Gastroesophageal sphincter (tissue), 4 donors: ENCODE results near the gene KLHL20. TPM values are rescaled to one million over a fixed set of nuclear protein-coding genes. Genes with fewer than 3 reads are reported as not detected.
"Not testable (repeated sequence)": the region's sequence is repeated elsewhere in the genome, so short reads cannot be mapped to it uniquely, and the experiment has no call there.

Source experiments
- ATAC-seq: fragments of 150-250 bp; one replicate; pipeline ENCODE4 v1.9.1; 2016; ENCODE audit warnings: mild to moderate bottlenecking, moderate library complexity
- H3K27ac ChIP-seq, 4 donors: fragments of 200-600 bp; sonication (generic) in 3 of 4; 1 replicate in 3 of 4; 2 replicates in 1 of 4; pipeline ENCODE4 v1.5.1; 2016 to 2019
- H3K27me3 ChIP-seq: fragments of 200-600 bp; sonication (generic); one replicate; pipeline ENCODE4 v1.5.1; 2019
- H3K36me3 ChIP-seq, 2 donors: fragments of 200-600 bp; sonication (generic); one replicate each; pipeline ENCODE4 v1.5.1; 2019; ENCODE audit warnings: control low read depth in 1 of 2
- H3K4me1 ChIP-seq, 3 donors: fragments of 200-600 bp; sonication (generic); 1 replicate in 2 of 3; 2 replicates in 1 of 3; pipeline ENCODE4 v1.5.1; 2016 to 2019; ENCODE audit warnings: control low read depth in 2 of 3
- H3K4me3 ChIP-seq, 2 donors: fragments of 200-600 bp; sonication (generic); one replicate each; pipeline ENCODE4 v1.5.1; 2019; ENCODE audit warnings: mild to moderate bottlenecking in 1 of 2, moderate library complexity in 1 of 2
- H3K9me3 ChIP-seq, 3 donors: fragments of 200-600 bp; sonication (generic); one replicate each; pipeline ENCODE4 v1.5.1; 2017 to 2019; ENCODE audit warnings: control low read depth in 2 of 3
- CTCF ChIP-seq, 4 experiments: fragments of 200-600 bp in 2 of 4; fragments of 450-650 bp in 2 of 4; sonication (generic) in 1 of 4; IDR thresholded peaks; one replicate each; pipeline ENCODE4 v1.5.1; 2017 to 2019; ENCODE audit warnings: antibody characterized with exemption in 4 of 4, mild to moderate bottlenecking in 2 of 4, moderate library complexity in 2 of 4
- EP300 ChIP-seq: sonication (generic); formaldehyde crosslinking; IDR thresholded peaks from one replicate; pipeline ENCODE4 v1.6.1; 2017; ENCODE audit warnings: antibody characterized with exemption, mild to moderate bottlenecking
- POLR2A ChIP-seq, 2 donors: fragments of 450-650 bp; IDR thresholded peaks; one replicate each; pipeline ENCODE4 v1.6.1; 2017; ENCODE audit warnings: antibody characterized with exemption in 2 of 2, mild to moderate bottlenecking in 2 of 2, moderate library complexity in 1 of 2
- POLR2AphosphoS5 ChIP-seq: sonication (generic); formaldehyde crosslinking; IDR thresholded peaks from one replicate; pipeline ENCODE4 v1.6.1; 2017; ENCODE audit warnings: antibody characterized with exemption
- WGBS, 2 donors: methylation state at CpG; one replicate each; pipeline ENCODE4 v1.1.5; 2018; ENCODE audit warnings: low coverage in 1 of 2; 5-methylcytosine and 5-hydroxymethylcytosine counted together
- total RNA-seq, 4 donors: library from RNA; depleted of rRNA; stranded (reverse); fragments of >200 nt; gene quantifications; one replicate each; pipeline ENCODE4 v1.1.0, GENCODE V29; 2016

KLHL20 gene
- 10 to 100 TPM; 22.0 to 49.7 (median 36.6) TPM for total RNA-seq

- WGBS, 2 donors = 0% methylated on average over 12 to 32 of the region's 43 CpGs
- Histone ChIP-seq H3K36me3 (peaks cover 0 to 14% of the 10 kb centered on the region in 2 donors), H3K4me1 (peaks cover 6 to 41% (median 12%) of the 10 kb centered on the region in 3 donors), H3K27ac (peak within 1 kb of the TSS; percentile 85 to 94 (median 92)), H3K27me3 (peaks cover 18% of the 10 kb centered on the region), H3K9me3 (no peaks in the 10 kb centered on the region), H3K4me3 (peak within 1 kb of the TSS; percentile 81 to 84)
- peak in 2 of 4 experiments; percentile 32 to 34 for TF ChIP-seq CTCF (IDR thresholded peaks at IDR 0.05)
- TF ChIP-seq POLR2AphosphoS5 = peak; percentile 77
- TF ChIP-seq POLR2A (IDR thresholded peaks at IDR 0.05) = peak; percentile 38 to 64
- TF ChIP-seq EP300 = no peak
- peak; percentile 96 for ATAC-seq
Measured at GRCh38 chr1:173714759-173715537, at the start of gene KLHL20. Gene KLHL20, plus strand, starts transcription at chr1:173714981. Its CDS starts 1,063 bp downstream, at chr1:173716044.

- 90 to 94% methylated on average over 3 of the region's 3 CpGs for whole genome bisulfite sequencing, 2 donors
- no peaks in the 10 kb centered on the region for H3K27me3 ChIP-seq
- TF ChIP-seq POLR2AphosphoS5 (no peak), POLR2A (IDR thresholded peaks at IDR 0.05) (no peak), EP300 (no peak), CTCF (IDR thresholded peaks at IDR 0.05) (no peak)
- no peaks in the 10 kb centered on the region for H3K36me3 ChIP-seq
- no peak overlapping the region for H3K27ac ChIP-seq
- no peaks in the 10 kb centered on the region for H3K9me3 ChIP-seq
- H3K4me1 ChIP-seq = peaks cover 0 to 13% (median 3%) of the 10 kb centered on the region in 3 donors
- H3K4me3 ChIP-seq = no peak overlapping the region
- ATAC-seq = no peak
Measured at GRCh38 chr1:173666646-173667045, 48.1 kb upstream of the KLHL20 start.

GRCh38 chr1:173669491-173669941 lies 45.3 kb upstream of the KLHL20 start, which contains the start of gene ANKRD45:
Gene ANKRD45, minus strand, starts transcription at chr1:173669851. Its CDS starts 10,433 bp downstream, at chr1:173659418.
- Histone ChIP-seq H3K27ac (peak within 1 kb of the TSS in 2 of 4 donors; percentile 20 to 26), H3K4me1 (peaks cover 0 to 13% (median 3%) of the 10 kb centered on the region in 3 donors), H3K36me3 (no peaks in the 10 kb centered on the region), H3K4me3 (peak within 1 kb of the TSS; percentile 51 to 73), H3K9me3 (no peaks in the 10 kb centered on the region), H3K27me3 (no peaks in the 10 kb centered on the region)
- 0 to 2% methylated on average over 1 to 17 of the region's 33 CpGs for WGBS, 2 donors
- no peak for TF ChIP-seq POLR2A (IDR thresholded peaks at IDR 0.05)
- TF ChIP-seq CTCF (IDR thresholded peaks at IDR 0.05) = peak in 1 of 4 experiments; percentile 8
- ATAC-seq = peak; percentile 69

GRCh38 chr1:173674496-173674895 lies 40.3 kb upstream of the KLHL20 start:
- H3K9me3 ChIP-seq, H3K27me3 ChIP-seq, H3K36me3 ChIP-seq, H3K4me3 ChIP-seq, ATAC-seq, H3K27ac ChIP-seq, H3K4me1 ChIP-seq: not testable (repeated sequence)
- 63% methylated on average over 2 of the region's 2 CpGs; no CpG with 5 or more reads in 1 of the 2 donors for WGBS, 2 donors

GRCh38 chr1:173680152-173680551 lies 34.6 kb upstream of the KLHL20 start:
- not testable (repeated sequence) for H3K27ac ChIP-seq
- WGBS, 2 donors = 78 to 84% methylated on average over 2 to 5 of the region's 5 CpGs

GRCh38 chr1:173682184-173682583 lies 32.6 kb upstream of the KLHL20 start:
- Histone ChIP-seq H3K36me3 (no peaks in the 10 kb centered on the region), H3K27ac (peak overlapping the region in 3 of 4 donors; percentile 42 to 59 (median 43)), H3K9me3 (no peaks in the 10 kb centered on the region), H3K27me3 (no peaks in the 10 kb centered on the region), H3K4me3 (no peak overlapping the region), H3K4me1 (peaks cover 0 to 16% (median 0%) of the 10 kb centered on the region in 3 donors)
- ATAC-seq = no peak
- TF ChIP-seq POLR2AphosphoS5 (no peak), EP300 (no peak), POLR2A (IDR thresholded peaks at IDR 0.05) (no peak), CTCF (IDR thresholded peaks at IDR 0.05) (no peak)

More at GRCh38 chr1:173680152-173680551, 34.6 kb upstream of the KLHL20 start:
- H3K4me1 ChIP-seq = peaks cover 0 to 16% (median 0%) of the 10 kb centered on the region in 3 donors
- not testable (repeated sequence) for ATAC-seq, H3K9me3 ChIP-seq, H3K27me3 ChIP-seq, H3K4me3 ChIP-seq, H3K36me3 ChIP-seq

- peaks cover 0 to 16% (median 0%) of the 10 kb centered on the region in 3 donors for H3K4me1 ChIP-seq
- not testable (repeated sequence) for H3K4me3 ChIP-seq, H3K27ac ChIP-seq, H3K27me3 ChIP-seq, H3K36me3 ChIP-seq, ATAC-seq, H3K9me3 ChIP-seq
- WGBS, 2 donors = 74 to 91% methylated on average over 2 to 4 of the region's 4 CpGs
Measured at GRCh38 chr1:173683838-173684237, 30.9 kb upstream of the KLHL20 start.

- not testable (repeated sequence) for H3K36me3 ChIP-seq, ATAC-seq, H3K4me3 ChIP-seq, H3K27ac ChIP-seq, H3K9me3 ChIP-seq, H3K27me3 ChIP-seq
- peaks cover 0 to 16% (median 0%) of the 10 kb centered on the region in 3 donors for H3K4me1 ChIP-seq
- 40 to 59% methylated on average over 1 to 2 of the region's 3 CpGs for WGBS, 2 donors
Measured at GRCh38 chr1:173685121-173685520, 29.7 kb upstream of the KLHL20 start.
